MM.1S (cell line): ENCODE results near the gene CHID1.

Experiments
- DNase-seq: peaks from one replicate; pipeline ENCODE4 v3.0.0-alpha.2; 2015
- H2AFZ ChIP-seq: fragments of 300-600 bp; sonication (generic); 2 replicates; pipeline ENCODE4 v1.6.0; 2016; ENCODE audit warnings: antibody characterized with exemption, low read length
- H3F3A ChIP-seq: fragments of 300-600 bp; sonication (generic); 2 replicates; pipeline ENCODE4 v1.6.1; 2016; ENCODE audit warnings: mild to moderate bottlenecking, antibody characterized with exemption, low read length, moderate library complexity, mixed read lengths; ENCODE audit not compliant: insufficient read depth
- H3K27ac ChIP-seq: fragments of 300-600 bp; sonication (generic); 2 replicates; pipeline ENCODE4 v1.5.1; 2016; ENCODE audit warnings: mild to moderate bottlenecking, low read length
- H3K27me3 ChIP-seq: fragments of 300-600 bp; sonication (generic); replicated peaks from 2 replicates; pipeline ENCODE4 v1.6.0; 2016; ENCODE audit warnings: low read length; ENCODE audit not compliant: insufficient read depth
- H3K36me3 ChIP-seq: fragments of 300-600 bp; sonication (generic); replicated peaks from 2 replicates; pipeline ENCODE4 v1.6.1; 2016; ENCODE audit warnings: mild to moderate bottlenecking, low read length, mixed read lengths; ENCODE audit not compliant: insufficient read depth
- H3K4me1 ChIP-seq: fragments of 300-600 bp; sonication (generic); 2 replicates; pipeline ENCODE4 v1.6.1; 2016; ENCODE audit warnings: low read length, mixed read lengths
- H3K4me2 ChIP-seq: fragments of 300-600 bp; sonication (generic); 2 replicates; pipeline ENCODE4 v1.6.0; 2016; ENCODE audit warnings: low read depth, low read length
- H3K4me3 ChIP-seq: fragments of 300-600 bp; sonication (generic); 2 replicates; pipeline ENCODE4 v1.5.1; 2016; ENCODE audit warnings: low read length, mixed read lengths
- H3K79me2 ChIP-seq: fragments of 300-600 bp; sonication (generic); 2 replicates; pipeline ENCODE4 v1.6.1; 2016; ENCODE audit warnings: mixed run types, low read length, mixed read lengths
- H3K9ac ChIP-seq: fragments of 300-600 bp; sonication (generic); 2 replicates; pipeline ENCODE4 v1.6.1; 2016; ENCODE audit warnings: low read length, mixed read lengths
- H3K9me2 ChIP-seq: fragments of 300-600 bp; sonication (generic); replicated peaks from 2 replicates; pipeline ENCODE4 v1.6.1; 2016; ENCODE audit warnings: mild to moderate bottlenecking, low read length, mixed read lengths; ENCODE audit not compliant: insufficient read depth
- H3K9me3 ChIP-seq: fragments of 300-600 bp; sonication (generic); replicated peaks from 2 replicates; pipeline ENCODE4 v1.6.1; 2016; ENCODE audit warnings: mild to moderate bottlenecking, low read length, mixed read lengths; ENCODE audit not compliant: insufficient read depth
- H4K20me1 ChIP-seq: fragments of 300-600 bp; sonication (generic); 2 replicates; pipeline ENCODE4 v1.6.1; 2016; ENCODE audit warnings: mild to moderate bottlenecking, low read length, moderate library complexity, mixed read lengths; ENCODE audit not compliant: insufficient read depth
- EZH2 ChIP-seq: fragments of 300-600 bp; sonication (generic); optimal IDR thresholded peaks from 2 replicates; pipeline ENCODE3; 2017; ENCODE audit warnings: low read depth, mild to moderate bottlenecking, antibody characterized with exemption, low read length, mixed read lengths
- EZH2phosphoT487 ChIP-seq: fragments of 300-600 bp; sonication (generic); IDR thresholded peaks from 2 replicates; pipeline ENCODE4 v1.6.1; 2018; ENCODE audit warnings: antibody characterized with exemption, low read length
- TF ChIP-seq, protein P1 (sequence below): fragments of 300-600 bp; sonication (generic); IDR thresholded peaks from 2 replicates; pipeline ENCODE4 v1.5.1; 2016; ENCODE audit warnings: antibody characterized with exemption, low read length, mixed read lengths

Gene CHID1

DNA sequence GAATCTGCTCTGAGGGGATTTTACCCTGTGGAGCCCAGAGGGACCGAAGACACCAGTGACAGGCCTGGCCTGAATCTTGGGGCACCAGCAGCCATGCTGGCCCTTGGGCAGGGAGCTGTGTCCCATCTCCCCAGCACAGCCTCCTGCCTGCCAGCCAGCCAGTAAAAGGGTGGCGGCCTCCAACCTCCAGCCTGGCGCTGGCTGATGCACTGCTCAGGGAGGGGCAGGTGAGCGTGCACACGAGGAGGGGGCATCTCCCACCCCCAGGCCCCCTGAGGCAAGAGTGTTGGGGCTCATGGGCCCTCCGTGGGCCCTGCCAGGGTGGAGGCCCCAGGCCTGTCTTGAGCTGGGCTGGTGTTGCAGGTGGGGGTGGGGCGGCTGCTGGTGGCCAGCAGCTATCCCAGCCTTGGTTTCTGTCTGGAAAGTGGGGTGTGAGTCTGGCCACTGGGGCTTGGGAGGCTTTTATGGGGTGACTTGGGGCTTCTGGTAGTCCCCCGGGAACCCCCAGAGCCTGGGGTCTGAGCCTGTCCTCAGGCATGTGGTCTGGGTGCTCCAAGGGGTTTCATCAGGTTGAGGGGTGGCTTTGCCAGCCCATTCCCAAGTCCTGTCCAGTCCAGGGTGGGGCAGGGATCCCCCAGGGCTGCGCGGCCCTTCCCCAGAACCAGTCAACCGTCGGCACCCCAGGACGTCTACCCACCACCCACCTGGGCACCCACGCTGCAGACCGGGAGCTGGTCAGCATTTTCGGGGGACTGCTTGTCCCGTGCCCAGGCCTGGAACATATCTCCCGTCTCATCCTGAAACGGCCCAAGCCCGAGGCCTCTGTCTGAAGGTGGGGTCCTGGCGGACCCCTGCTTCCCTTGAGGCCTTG lies 50.1 kb downstream of the CHID1 start:
- TF ChIP-seq, protein P1, sequence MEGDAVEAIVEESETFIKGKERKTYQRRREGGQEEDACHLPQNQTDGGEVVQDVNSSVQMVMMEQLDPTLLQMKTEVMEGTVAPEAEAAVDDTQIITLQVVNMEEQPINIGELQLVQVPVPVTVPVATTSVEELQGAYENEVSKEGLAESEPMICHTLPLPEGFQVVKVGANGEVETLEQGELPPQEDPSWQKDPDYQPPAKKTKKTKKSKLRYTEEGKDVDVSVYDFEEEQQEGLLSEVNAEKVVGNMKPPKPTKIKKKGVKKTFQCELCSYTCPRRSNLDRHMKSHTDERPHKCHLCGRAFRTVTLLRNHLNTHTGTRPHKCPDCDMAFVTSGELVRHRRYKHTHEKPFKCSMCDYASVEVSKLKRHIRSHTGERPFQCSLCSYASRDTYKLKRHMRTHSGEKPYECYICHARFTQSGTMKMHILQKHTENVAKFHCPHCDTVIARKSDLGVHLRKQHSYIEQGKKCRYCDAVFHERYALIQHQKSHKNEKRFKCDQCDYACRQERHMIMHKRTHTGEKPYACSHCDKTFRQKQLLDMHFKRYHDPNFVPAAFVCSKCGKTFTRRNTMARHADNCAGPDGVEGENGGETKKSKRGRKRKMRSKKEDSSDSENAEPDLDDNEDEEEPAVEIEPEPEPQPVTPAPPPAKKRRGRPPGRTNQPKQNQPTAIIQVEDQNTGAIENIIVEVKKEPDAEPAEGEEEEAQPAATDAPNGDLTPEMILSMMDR = no peak
- no peak for TF ChIP-seq EZH2
- no peak for TF ChIP-seq EZH2phosphoT487
- no peaks in the 10 kb centered on the region for H3K9me3 ChIP-seq
- H3K27ac ChIP-seq = no peak overlapping the region
- DNase-seq = no peak
- H4K20me1 ChIP-seq = no peaks in the 10 kb centered on the region
- no peak overlapping the region for H2AFZ ChIP-seq
- H3K36me3 ChIP-seq = no peaks in the 10 kb centered on the region
- H3K4me1 ChIP-seq = no peaks in the 10 kb centered on the region
- no peak overlapping the region for H3K4me3 ChIP-seq
- no peaks in the 10 kb centered on the region for H3K79me2 ChIP-seq
- peaks cover 60% of the 10 kb centered on the region for H3K27me3 ChIP-seq
- no peaks in the 10 kb centered on the region for H3K9me2 ChIP-seq
- H3F3A ChIP-seq = no peaks in the 10 kb centered on the region
- no peak overlapping the region for H3K9ac ChIP-seq
- no peak overlapping the region for H3K4me2 ChIP-seq

DNA sequence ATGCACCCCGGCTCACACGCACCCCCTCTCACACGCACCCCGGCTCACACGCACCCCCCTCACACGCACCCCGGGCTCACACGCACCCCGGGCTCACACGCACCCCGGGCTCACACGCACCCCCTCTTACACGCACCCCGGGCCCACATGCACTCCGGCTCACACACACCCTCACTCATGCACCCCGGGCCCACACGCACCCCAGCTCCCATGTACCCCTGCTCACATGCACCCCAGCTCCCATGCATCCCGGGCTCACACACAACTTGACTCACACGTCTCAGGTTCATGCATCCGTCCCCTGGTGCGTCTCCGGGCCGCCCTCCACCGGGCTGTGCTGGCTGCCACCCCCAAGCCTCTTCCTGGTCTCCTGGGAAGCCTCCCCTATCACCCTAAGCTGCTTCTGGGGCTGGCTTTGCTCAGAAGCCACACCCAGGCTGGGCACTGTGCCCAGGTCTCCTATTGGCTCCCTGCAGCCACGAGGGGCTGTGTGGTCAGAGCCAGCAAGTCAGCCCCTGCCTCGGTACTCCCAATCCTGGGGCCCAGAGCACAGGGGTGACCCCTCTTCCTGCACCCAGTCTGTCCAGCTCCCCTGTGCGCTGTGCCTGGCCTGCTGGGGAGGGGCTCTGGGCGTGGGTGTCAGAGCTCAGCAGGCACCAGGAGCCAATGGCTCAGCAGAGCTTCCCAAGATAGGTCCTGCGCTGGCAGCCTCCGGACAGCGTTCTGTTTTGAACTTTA lies 51.0 kb downstream of the CHID1 start:
- TF ChIP-seq EZH2 = no peak
- no peak for TF ChIP-seq EZH2phosphoT487
- TF ChIP-seq, protein P1 = no peak
- Histone ChIP-seq H3K79me2 (no peaks in the 10 kb centered on the region), H3K27me3 (peaks cover 69% of the 10 kb centered on the region), H3K27ac (no peak overlapping the region), H3K9me2 (no peaks in the 10 kb centered on the region), H3K9me3 (no peaks in the 10 kb centered on the region), H3K9ac (no peak overlapping the region), H3K4me3 (no peak overlapping the region), H3K4me2 (no peak overlapping the region), H3F3A (no peaks in the 10 kb centered on the region), H3K4me1 (no peaks in the 10 kb centered on the region), H3K36me3 (no peaks in the 10 kb centered on the region), H4K20me1 (no peaks in the 10 kb centered on the region), H2AFZ (no peak overlapping the region)
- no peak for DNase-seq

DNA sequence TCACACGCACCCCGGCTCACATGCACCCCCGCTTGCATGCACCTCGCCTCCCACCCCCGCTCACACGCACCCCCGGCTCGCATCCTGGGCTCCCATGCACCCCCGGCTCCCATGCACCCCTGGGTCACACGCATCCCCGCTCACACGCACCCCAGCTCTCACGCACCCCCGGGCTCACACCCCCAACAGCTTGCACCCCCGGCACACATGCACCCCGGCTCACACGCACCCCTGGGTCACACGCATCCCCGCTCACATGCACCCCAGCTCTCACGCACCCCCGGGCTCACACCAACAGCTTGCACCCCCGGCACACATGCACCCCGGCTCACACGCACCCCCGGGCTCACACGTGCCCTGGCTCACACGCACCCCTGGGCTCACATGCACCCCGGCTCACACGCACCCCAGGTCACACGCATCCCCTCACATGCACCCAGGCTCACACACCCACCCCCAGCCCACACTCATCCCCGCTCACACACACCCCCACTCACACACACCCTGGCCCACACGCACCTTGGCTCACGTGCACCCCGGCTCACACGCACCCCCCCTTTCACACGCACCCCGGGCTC lies 51.8 kb downstream of the CHID1 start:
- Histone ChIP-seq H3K36me3 (no peaks in the 10 kb centered on the region), H3K9me2 (no peaks in the 10 kb centered on the region), H3F3A (no peaks in the 10 kb centered on the region), H3K4me3 (no peak overlapping the region), H4K20me1 (no peaks in the 10 kb centered on the region), H3K9ac (no peak overlapping the region), H3K9me3 (no peaks in the 10 kb centered on the region), H3K4me2 (no peak overlapping the region), H3K79me2 (no peaks in the 10 kb centered on the region), H3K4me1 (no peaks in the 10 kb centered on the region), H2AFZ (no peak overlapping the region), H3K27ac (no peak overlapping the region), H3K27me3 (peaks cover 76% of the 10 kb centered on the region)
- TF ChIP-seq EZH2 = no peak
- no peak for DNase-seq
